CD14-positive monocyte (primary cell): Measurements from ENCODE around the gene SLU7. TPM values are rescaled to one million over a fixed set of nuclear protein-coding genes. Genes with fewer than 3 reads are reported as not detected.
A peak's percentile ranks its signal among the peaks of the same experiment; 100 is the strongest.

Experiments
- DNase-seq, 3 donors: peaks; one replicate each; pipeline ENCODE4 v3.0.0-alpha.2; 2011 to 2022
- H2AFZ ChIP-seq: 2 replicates; pipeline ENCODE4 v1.6.0; 2012; ENCODE audit warnings: mild to moderate bottlenecking, low read depth, low read length, inconsistent platforms; ENCODE audit not compliant: insufficient read depth, poor library complexity, severe bottlenecking
- H3K27ac ChIP-seq, 2 donors: 1 replicate in 1 of 2; 2 replicates in 1 of 2; pipeline ENCODE4 v1.5.1; 2012 to 2013; ENCODE audit warnings: low read length in 2 of 2, control low read depth in 1 of 2, inconsistent platforms in 1 of 2, low read depth in 1 of 2, mild to moderate bottlenecking in 1 of 2
- H3K27me3 ChIP-seq, 2 donors: one replicate each; pipeline versions ENCODE4 v1.6.0 to v1.6.1; 2011 to 2013; ENCODE audit warnings: low read length in 2 of 2; ENCODE audit not compliant: control insufficient read depth in 2 of 2, insufficient read depth in 2 of 2
- H3K36me3 ChIP-seq, 2 donors: replicated peaks in 1 of 2; 1 replicate in 1 of 2; 2 replicates in 1 of 2; pipeline versions ENCODE4 v1.5.1 to v1.6.1; 2012 to 2013; ENCODE audit warnings: low read length in 2 of 2, control low read depth in 1 of 2, inconsistent platforms in 1 of 2, mild to moderate bottlenecking in 1 of 2; ENCODE audit not compliant: insufficient read depth in 2 of 2, control insufficient read depth in 1 of 2
- H3K4me1 ChIP-seq, 2 donors: 1 replicate in 1 of 2; 2 replicates in 1 of 2; pipeline versions ENCODE4 v1.5.1 to v1.6.1; 2012 to 2013; ENCODE audit warnings: low read length in 2 of 2, control low read depth in 1 of 2, inconsistent platforms in 1 of 2, mild to moderate bottlenecking in 1 of 2, moderate library complexity in 1 of 2; ENCODE audit not compliant: insufficient read depth in 2 of 2, control insufficient read depth in 1 of 2
- H3K4me2 ChIP-seq: replicated peaks from 2 replicates; pipeline ENCODE3; 2012; ENCODE audit warnings: low read length, moderate library complexity, mild to moderate bottlenecking; ENCODE audit not compliant: poor library complexity, severe bottlenecking; ENCODE audit errors: extremely low read depth
- H3K4me3 ChIP-seq, 3 experiments: fragments of 200-600 bp in 1 of 3; sonication (generic) in 1 of 3; replicated peaks in 1 of 3; 1 replicate in 2 of 3; 2 replicates in 1 of 3; pipeline ENCODE4 v1.5.1; 2011 to 2013; ENCODE audit warnings: low read length in 3 of 3, mild to moderate bottlenecking in 3 of 3, control low read depth in 2 of 3, low read depth in 2 of 3, inconsistent platforms in 1 of 3, moderate library complexity in 1 of 3
- H3K79me2 ChIP-seq: 2 replicates; pipeline ENCODE4 v1.6.0; 2012; ENCODE audit warnings: mild to moderate bottlenecking, control low read depth, inconsistent platforms, low read length, moderate library complexity; ENCODE audit not compliant: insufficient read depth
- H3K9ac ChIP-seq: 2 replicates; pipeline ENCODE4 v1.6.0; 2017; ENCODE audit warnings: low read length, mild to moderate bottlenecking; ENCODE audit not compliant: insufficient read depth, poor library complexity, severe bottlenecking
- H3K9me3 ChIP-seq, 2 donors: replicated peaks in 1 of 2; 1 replicate in 1 of 2; 2 replicates in 1 of 2; pipeline versions ENCODE4 v1.5.1 to v1.6.1; 2012 to 2013; ENCODE audit warnings: low read length in 2 of 2, control low read depth in 1 of 2; ENCODE audit not compliant: control insufficient read depth in 1 of 2, insufficient read depth in 1 of 2
- H4K20me1 ChIP-seq: 2 replicates; pipeline ENCODE4 v1.6.0; 2012; ENCODE audit warnings: mild to moderate bottlenecking, low read length, control low read depth, moderate library complexity; ENCODE audit not compliant: insufficient read depth
- H3K27ac Mint-ChIP-seq, 7 donors: one replicate each; pipeline ENCODE4 v1.8.0; 2020; ENCODE audit warnings: mild to moderate bottlenecking in 7 of 7, mixed read lengths in 7 of 7, moderate library complexity in 6 of 7, inconsistent platforms in 2 of 7
- H3K27me3 Mint-ChIP-seq, 3 donors: one replicate each; pipeline ENCODE4 v1.8.0; 2021 to 2022; ENCODE audit warnings: low read depth in 3 of 3, mild to moderate bottlenecking in 3 of 3, mixed read lengths in 3 of 3, moderate library complexity in 3 of 3, inconsistent platforms in 1 of 3
- H3K36me3 Mint-ChIP-seq, 2 donors: one replicate each; pipeline ENCODE4 v1.8.0; 2020; ENCODE audit warnings: mixed read lengths in 2 of 2, inconsistent platforms in 1 of 2, mild to moderate bottlenecking in 1 of 2
- H3K4me1 Mint-ChIP-seq: one replicate; pipeline ENCODE4 v1.8.0; 2020; ENCODE audit warnings: mild to moderate bottlenecking, mixed read lengths
- H3K4me3 Mint-ChIP-seq, 2 donors: one replicate each; pipeline ENCODE4 v1.8.0; 2020; ENCODE audit warnings: mild to moderate bottlenecking in 2 of 2, mixed read lengths in 2 of 2, moderate library complexity in 1 of 2
- H3K9me3 Mint-ChIP-seq, 7 donors: one replicate each; pipeline ENCODE4 v1.8.0; 2020 to 2022; ENCODE audit warnings: mixed read lengths in 7 of 7, mild to moderate bottlenecking in 6 of 7, moderate library complexity in 6 of 7, inconsistent platforms in 2 of 7
- WGBS: methylation state at CpG from one replicate; pipeline ENCODE4 v1.1.5; 2013; ENCODE audit warnings: missing lambda C conversion rate; ENCODE audit not compliant: insufficient coverage; 5-methylcytosine and 5-hydroxymethylcytosine counted together
- intact Hi-C, 2 donors: fragments of 100-400 bp; cut with micrococcal nuclease; formaldehyde crosslinking; loops; one replicate each; pipeline versions ENCODE4 v1.15.0 to v1.15.1; 2023
- polyA plus RNA-seq, 3 donors: library from polyadenylated mRNA; depleted of rRNA in 1 of 3; unstranded in 2 of 3; stranded (reverse) in 1 of 3; fragments of 300-500 nt in 2 of 3; fragments of >200 nt in 1 of 3; fragmentation: Illumina TruSeq in 2 of 3; gene quantifications; 1 replicate in 2 of 3; 2 replicates in 1 of 3; pipeline ENCODE4 v1.2.3, GENCODE V29; 2012 to 2021
- TF ChIP-seq, protein P1 (sequence below): fragments of 200-600 bp; IDR thresholded peaks from one replicate; pipeline ENCODE4 v1.8.0; 2022; ENCODE audit warnings: antibody characterized with exemption, mild to moderate bottlenecking

The SLU7 gene
- polyA plus RNA-seq, 3 donors: 38.4 to 61.6 (median 42.3) TPM

- Mint-ChIP-seq H3K9me3 (peaks cover 0 to 6% (median 0%) of the 10 kb centered on the region in 7 donors), H3K4me3 (peak overlapping the region in 1 of 2 donors; percentile 97), H3K27ac (no peak overlapping the region), H3K36me3 (no peaks in the 10 kb centered on the region), H3K27me3 (peaks cover 45 to 73% (median 45%) of the 10 kb centered on the region in 3 donors), H3K4me1 (peaks cover 13% of the 10 kb centered on the region)
- H3K36me3 ChIP-seq: no peaks in the 10 kb centered on the region
- no peak for DNase-seq
- no peaks in the 10 kb centered on the region for H4K20me1 ChIP-seq
- H3K4me3 ChIP-seq: no peak overlapping the region
- H3K4me1 ChIP-seq: peaks cover 6 to 8% of the 10 kb centered on the region in 2 donors
- no peak overlapping the region for H3K4me2 ChIP-seq
- H3K9ac ChIP-seq: no peak overlapping the region
- no peaks in the 10 kb centered on the region for H3K9me3 ChIP-seq
- no peak overlapping the region for H2AFZ ChIP-seq
- TF ChIP-seq, protein P1, sequence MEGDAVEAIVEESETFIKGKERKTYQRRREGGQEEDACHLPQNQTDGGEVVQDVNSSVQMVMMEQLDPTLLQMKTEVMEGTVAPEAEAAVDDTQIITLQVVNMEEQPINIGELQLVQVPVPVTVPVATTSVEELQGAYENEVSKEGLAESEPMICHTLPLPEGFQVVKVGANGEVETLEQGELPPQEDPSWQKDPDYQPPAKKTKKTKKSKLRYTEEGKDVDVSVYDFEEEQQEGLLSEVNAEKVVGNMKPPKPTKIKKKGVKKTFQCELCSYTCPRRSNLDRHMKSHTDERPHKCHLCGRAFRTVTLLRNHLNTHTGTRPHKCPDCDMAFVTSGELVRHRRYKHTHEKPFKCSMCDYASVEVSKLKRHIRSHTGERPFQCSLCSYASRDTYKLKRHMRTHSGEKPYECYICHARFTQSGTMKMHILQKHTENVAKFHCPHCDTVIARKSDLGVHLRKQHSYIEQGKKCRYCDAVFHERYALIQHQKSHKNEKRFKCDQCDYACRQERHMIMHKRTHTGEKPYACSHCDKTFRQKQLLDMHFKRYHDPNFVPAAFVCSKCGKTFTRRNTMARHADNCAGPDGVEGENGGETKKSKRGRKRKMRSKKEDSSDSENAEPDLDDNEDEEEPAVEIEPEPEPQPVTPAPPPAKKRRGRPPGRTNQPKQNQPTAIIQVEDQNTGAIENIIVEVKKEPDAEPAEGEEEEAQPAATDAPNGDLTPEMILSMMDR: no peak
- intact Hi-C loops: no loop called here
- peaks cover 47 to 57% of the 10 kb centered on the region in 2 donors for H3K27me3 ChIP-seq
- H3K27ac ChIP-seq: no peak overlapping the region
- no peaks in the 10 kb centered on the region for H3K79me2 ChIP-seq
Observed at GRCh38 chr5:160371294-160371693, 47.6 kb downstream of the SLU7 start.

- Histone ChIP-seq H4K20me1 (no peaks in the 10 kb centered on the region), H3K4me2 (peak overlapping the region; percentile 83), H3K36me3 (no peaks in the 10 kb centered on the region), H3K4me3 (peak overlapping the region; percentile 43 to 81 (median 80)), H3K9me3 (no peaks in the 10 kb centered on the region), H3K27me3 (peaks cover 45 to 52% of the 10 kb centered on the region in 2 donors), H3K27ac (no peak overlapping the region), H3K9ac (peak overlapping the region; percentile 55), H2AFZ (peak overlapping the region; percentile 77), H3K4me1 (peaks cover 6 to 8% of the 10 kb centered on the region in 2 donors), H3K79me2 (no peaks in the 10 kb centered on the region)
- 71% methylated on average over 12 of the region's 12 CpGs for WGBS
- DNase-seq: no peak
- H3K9me3 Mint-ChIP-seq: peaks cover 0 to 6% (median 0%) of the 10 kb centered on the region in 7 donors
- H3K4me1 Mint-ChIP-seq: peaks cover 13% of the 10 kb centered on the region
- intact Hi-C loops: no loop called here
- TF ChIP-seq, protein P1: no peak
- no peaks in the 10 kb centered on the region for H3K36me3 Mint-ChIP-seq
- peak overlapping the region; percentile 91 to 97 for H3K4me3 Mint-ChIP-seq
- H3K27me3 Mint-ChIP-seq: peaks cover 45 to 71% (median 45%) of the 10 kb centered on the region in 3 donors
- no peak overlapping the region for H3K27ac Mint-ChIP-seq
Observed at GRCh38 chr5:160370713-160371034, 48.2 kb downstream of the SLU7 start.
